ENCODE measurements around the gene NRP1. TPM values are rescaled to one million over a fixed set of nuclear protein-coding genes. Genes with fewer than 3 reads are reported as not detected.

NRP1 gene
- total RNA-seq, 2 experiments from 2014 or later = 0.06 TPM; not detected in 1

DNA sequence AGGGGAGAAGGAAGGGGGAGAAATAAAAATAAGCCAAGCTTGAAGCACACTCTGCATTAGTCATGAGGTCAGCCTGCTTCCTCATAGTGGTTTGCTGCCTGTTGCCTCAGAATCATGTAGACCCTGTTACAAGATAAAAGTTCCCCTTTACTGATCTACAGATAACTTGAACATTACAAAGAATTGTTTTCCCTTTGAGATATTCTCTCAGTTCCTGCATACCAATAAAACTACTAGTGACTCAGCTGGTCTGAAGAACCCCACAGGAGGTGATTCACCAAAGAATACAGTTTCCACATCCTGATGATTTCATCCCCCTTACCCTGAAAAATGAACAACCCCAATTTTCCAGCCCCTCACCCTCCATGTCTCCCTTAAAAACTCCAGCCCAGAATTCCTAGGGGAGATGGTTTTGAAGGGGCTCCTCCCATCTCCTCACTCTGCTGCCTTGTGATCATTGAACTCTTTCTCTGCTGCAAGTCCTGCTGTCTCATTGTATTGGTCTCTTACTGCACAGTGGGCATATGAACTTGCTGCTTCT is 31.5 kb upstream of the NRP1 start:
- no peak overlapping the region for H3K4me3 Mint-ChIP-seq
- H3K9me3 Mint-ChIP-seq = peaks cover 4% of the 10 kb centered on the region
- H3K9me3 ChIP-seq (ENCODE audit: control insufficient read depth in 1 of 2, insufficient read depth in 1 of 2, low read length in 2 of 2) = peaks cover 7 to 13% of the 10 kb centered on the region in 2 experiments
- ATAC-seq (ENCODE audit: poor library complexity) (no peak), DNase-seq (peak in 3 of 14 experiments; percentile 15 to 50 (median 33))
- ChIA-PET CTCF (no interaction called here), POLR2A (no interaction called here)
- no peaks in the 10 kb centered on the region for H3K36me3 Mint-ChIP-seq (ENCODE audit: low read depth)
- no peak overlapping the region for H3K4me3 ChIP-seq (ENCODE audit: low read length)
- no peaks in the 10 kb centered on the region for H3K36me3 ChIP-seq (ENCODE audit: insufficient read depth, low read length)
- TF ChIP-seq, protein P1, sequence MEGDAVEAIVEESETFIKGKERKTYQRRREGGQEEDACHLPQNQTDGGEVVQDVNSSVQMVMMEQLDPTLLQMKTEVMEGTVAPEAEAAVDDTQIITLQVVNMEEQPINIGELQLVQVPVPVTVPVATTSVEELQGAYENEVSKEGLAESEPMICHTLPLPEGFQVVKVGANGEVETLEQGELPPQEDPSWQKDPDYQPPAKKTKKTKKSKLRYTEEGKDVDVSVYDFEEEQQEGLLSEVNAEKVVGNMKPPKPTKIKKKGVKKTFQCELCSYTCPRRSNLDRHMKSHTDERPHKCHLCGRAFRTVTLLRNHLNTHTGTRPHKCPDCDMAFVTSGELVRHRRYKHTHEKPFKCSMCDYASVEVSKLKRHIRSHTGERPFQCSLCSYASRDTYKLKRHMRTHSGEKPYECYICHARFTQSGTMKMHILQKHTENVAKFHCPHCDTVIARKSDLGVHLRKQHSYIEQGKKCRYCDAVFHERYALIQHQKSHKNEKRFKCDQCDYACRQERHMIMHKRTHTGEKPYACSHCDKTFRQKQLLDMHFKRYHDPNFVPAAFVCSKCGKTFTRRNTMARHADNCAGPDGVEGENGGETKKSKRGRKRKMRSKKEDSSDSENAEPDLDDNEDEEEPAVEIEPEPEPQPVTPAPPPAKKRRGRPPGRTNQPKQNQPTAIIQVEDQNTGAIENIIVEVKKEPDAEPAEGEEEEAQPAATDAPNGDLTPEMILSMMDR (IDR thresholded peaks at IDR 0.05) = no peak
- H3K27me3 ChIP-seq (ENCODE audit: control insufficient read depth in 1 of 2, insufficient read depth in 2 of 2, low read length in 2 of 2) = no peaks in the 10 kb centered on the region
- no peaks in the 10 kb centered on the region for H3K4me1 ChIP-seq (ENCODE audit: insufficient read depth, low read length)
- H3K27me3 Mint-ChIP-seq = peaks cover 17% of the 10 kb centered on the region
- H3K4me1 Mint-ChIP-seq (ENCODE audit: low read depth) = no peaks in the 10 kb centered on the region
- no peak overlapping the region for H3K27ac Mint-ChIP-seq
- intact Hi-C loops (cut with DNase I, micrococcal nuclease) = no loop called here
- H3K27ac ChIP-seq (ENCODE audit: low read depth in 1 of 2, low read length in 2 of 2) = no peak overlapping the region

DNA sequence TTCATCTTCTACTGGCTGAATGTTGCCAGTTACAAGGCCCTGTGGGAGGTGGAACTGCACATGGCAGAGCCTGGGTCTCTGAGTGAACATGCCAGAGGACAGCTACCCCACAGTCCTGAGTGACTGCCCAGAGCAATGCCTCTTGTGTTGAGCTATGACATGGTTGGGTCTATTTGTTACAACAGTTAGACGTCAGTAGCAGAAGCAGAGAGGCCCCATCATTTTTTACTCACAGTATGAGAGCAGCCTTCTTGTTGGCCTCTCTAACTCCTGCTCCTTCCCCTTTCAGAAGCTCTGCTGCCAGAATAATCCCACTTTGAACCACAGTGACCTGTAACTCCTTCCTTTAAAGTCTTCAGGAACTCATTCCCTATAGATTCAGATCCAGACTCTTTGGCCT is 30.8 kb upstream of the NRP1 start:
- DNase-seq = peak in 1 of 14 experiments; percentile 12
- intact Hi-C loops (cut with DNase I, micrococcal nuclease) = no loop called here
- Mint-ChIP-seq H3K9me3 (peaks cover 4% of the 10 kb centered on the region), H3K4me1 (ENCODE audit: low read depth) (no peaks in the 10 kb centered on the region), H3K4me3 (no peak overlapping the region), H3K27ac (no peak overlapping the region), H3K27me3 (peaks cover 21% of the 10 kb centered on the region), H3K36me3 (ENCODE audit: low read depth) (no peaks in the 10 kb centered on the region)
- CTCF ChIA-PET = no interaction called here
- TF ChIP-seq, protein P1 (IDR thresholded peaks at IDR 0.05) = no peak
- Histone ChIP-seq H3K9me3 (ENCODE audit: control insufficient read depth in 1 of 2, insufficient read depth in 1 of 2, low read length in 2 of 2) (peaks cover 7 to 13% of the 10 kb centered on the region in 2 experiments), H3K27ac (ENCODE audit: low read depth in 1 of 2, low read length in 2 of 2) (no peak overlapping the region), H3K4me1 (ENCODE audit: insufficient read depth, low read length) (no peaks in the 10 kb centered on the region), H3K4me3 (ENCODE audit: low read length) (no peak overlapping the region), H3K36me3 (ENCODE audit: insufficient read depth, low read length) (no peaks in the 10 kb centered on the region), H3K27me3 (ENCODE audit: control insufficient read depth in 1 of 2, insufficient read depth in 2 of 2, low read length in 2 of 2) (no peaks in the 10 kb centered on the region)
- POLR2A ChIA-PET = no interaction called here
- no peak for ATAC-seq (ENCODE audit: poor library complexity)

DNA sequence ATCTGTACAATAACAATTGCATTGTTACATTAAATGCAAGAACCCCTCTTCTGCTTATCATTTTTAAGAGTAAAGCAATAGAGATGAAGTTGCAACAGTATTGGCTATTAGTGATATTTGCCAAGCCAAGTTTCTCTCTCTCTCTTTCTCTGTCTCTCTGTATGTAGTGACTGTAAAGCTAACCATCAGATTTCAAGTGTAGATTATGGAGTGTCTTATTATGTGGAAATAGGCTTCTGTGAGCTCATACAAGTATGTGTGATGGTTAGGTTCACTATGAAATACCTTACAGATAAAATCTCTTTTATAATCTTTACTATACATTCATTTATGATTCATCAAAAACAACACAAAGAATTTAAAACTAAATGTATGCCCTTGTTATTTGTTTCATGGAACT is 28.6 kb upstream of the NRP1 start:
- Mint-ChIP-seq H3K9me3 (peaks cover 4% of the 10 kb centered on the region), H3K4me1 (ENCODE audit: low read depth) (no peaks in the 10 kb centered on the region), H3K4me3 (no peak overlapping the region), H3K36me3 (ENCODE audit: low read depth) (no peaks in the 10 kb centered on the region), H3K27ac (no peak overlapping the region), H3K27me3 (peaks cover 21% of the 10 kb centered on the region)
- Histone ChIP-seq H3K27me3 (ENCODE audit: control insufficient read depth in 1 of 2, insufficient read depth in 2 of 2, low read length in 2 of 2) (no peaks in the 10 kb centered on the region), H3K4me3 (ENCODE audit: low read length) (no peak overlapping the region), H3K4me1 (ENCODE audit: insufficient read depth, low read length) (no peaks in the 10 kb centered on the region), H3K36me3 (ENCODE audit: insufficient read depth, low read length) (no peaks in the 10 kb centered on the region), H3K9me3 (ENCODE audit: control insufficient read depth in 1 of 2, insufficient read depth in 1 of 2, low read length in 2 of 2) (peaks cover 6 to 13% of the 10 kb centered on the region in 2 experiments), H3K27ac (ENCODE audit: low read depth in 1 of 2, low read length in 2 of 2) (no peak overlapping the region)
- intact Hi-C loops (cut with DNase I, micrococcal nuclease) = no loop called here
- no peak for ATAC-seq (ENCODE audit: poor library complexity)
- POLR2A ChIA-PET = no interaction called here
- DNase-seq = no peak
- TF ChIP-seq, protein P1 (IDR thresholded peaks at IDR 0.05) = no peak
- CTCF ChIA-PET = no interaction called here
